WTC11 (cell line): Measurements from ENCODE around the gene INPP4B. TPM values are rescaled to one million over a fixed set of nuclear protein-coding genes. Genes with fewer than 3 reads are reported as not detected.

Experiments used
- RORB ChIP-seq: fragments of 250-450 bp; sonication (Bioruptor Pico); IDR thresholded peaks from 2 replicates; pipeline ENCODE4 v1.9.0; 2021; ENCODE audit warnings: mild to moderate bottlenecking
- ZNF263 ChIP-seq: sonication (generic); formaldehyde crosslinking; IDR thresholded peaks from 2 replicates; pipeline ENCODE4 v1.8.1; 2022; ENCODE audit warnings: low read depth, mild to moderate bottlenecking, moderate library complexity, missing genetic modification reagents
- total RNA-seq: library from RNA; stranded (reverse); gene quantifications from 3 replicates; pipeline ENCODE4 v1.2.3, GENCODE V29; 2021
- TF ChIP-seq, protein P1 (sequence below): sonication (generic); formaldehyde crosslinking; IDR thresholded peaks from 2 replicates; pipeline ENCODE4 v1.8.1; 2023; ENCODE audit warnings: mild to moderate bottlenecking, missing genetic modification reagents, moderate library complexity

INPP4B gene
- total RNA-seq, 1 experiment from 2014 or later: 0.92 TPM

- no peak for TF ChIP-seq RORB (CRISPR knock-in tag)
- no peak for TF ChIP-seq ZNF263 (CRISPR knock-in tag)
- TF ChIP-seq, protein P1, sequence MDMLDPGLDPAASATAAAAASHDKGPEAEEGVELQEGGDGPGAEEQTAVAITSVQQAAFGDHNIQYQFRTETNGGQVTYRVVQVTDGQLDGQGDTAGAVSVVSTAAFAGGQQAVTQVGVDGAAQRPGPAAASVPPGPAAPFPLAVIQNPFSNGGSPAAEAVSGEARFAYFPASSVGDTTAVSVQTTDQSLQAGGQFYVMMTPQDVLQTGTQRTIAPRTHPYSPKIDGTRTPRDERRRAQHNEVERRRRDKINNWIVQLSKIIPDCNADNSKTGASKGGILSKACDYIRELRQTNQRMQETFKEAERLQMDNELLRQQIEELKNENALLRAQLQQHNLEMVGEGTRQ (CRISPR knock-in tag): no peak
Measured at GRCh38 chr4:141977433-141977832, 868.7 kb downstream of the INPP4B start (continued).
